ENCODE results near the gene SDCCAG8. TPM values are rescaled to one million over a fixed set of nuclear protein-coding genes. Genes with fewer than 3 reads are reported as not detected.

The SDCCAG8 gene
- total and polyA plus RNA-seq, 4 donors: 8.5 to 25.8 (median 17.5) TPM

DNA sequence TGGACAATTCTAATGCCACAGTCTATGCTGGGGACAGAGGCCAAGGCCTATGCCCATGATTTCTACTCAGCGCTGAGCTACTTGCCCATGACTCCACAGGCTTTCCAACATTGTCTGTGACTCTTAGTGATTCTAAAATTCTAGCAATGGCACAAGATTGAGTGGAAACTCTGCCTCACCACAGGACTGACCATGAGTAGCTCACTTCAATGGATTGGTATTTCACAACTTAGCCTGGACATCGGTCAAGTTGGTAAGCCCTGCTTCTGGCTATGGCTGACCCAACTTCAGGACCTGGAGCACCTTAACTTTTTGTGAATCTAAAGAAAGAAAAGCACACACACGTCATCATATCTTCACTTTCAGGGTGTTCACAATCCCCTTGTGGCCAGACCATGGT, 255.1 kb downstream of the SDCCAG8 start (continued):
- TF ChIP-seq EGR1 (IDR thresholded peaks at IDR 0.05; ENCODE audit: low read depth in 2 of 2) (peak in 1 of 2 donors; percentile 48), FOXA1 (IDR thresholded peaks at IDR 0.05) (no peak), FOXA2 (IDR thresholded peaks at IDR 0.05) (no peak), GABPA (IDR thresholded peaks at IDR 0.05 in 1 of 2, conservative IDR thresholded peaks at IDR 0.05 in 1 of 2) (no peak), HNF4G (IDR thresholded peaks at IDR 0.05) (no peak), HNF4A (conservative IDR thresholded peaks at IDR 0.05) (peak; percentile 8 to 45), TAF1 (conservative IDR thresholded peaks at IDR 0.05) (no peak)
- TF ChIP-seq, protein P1, sequence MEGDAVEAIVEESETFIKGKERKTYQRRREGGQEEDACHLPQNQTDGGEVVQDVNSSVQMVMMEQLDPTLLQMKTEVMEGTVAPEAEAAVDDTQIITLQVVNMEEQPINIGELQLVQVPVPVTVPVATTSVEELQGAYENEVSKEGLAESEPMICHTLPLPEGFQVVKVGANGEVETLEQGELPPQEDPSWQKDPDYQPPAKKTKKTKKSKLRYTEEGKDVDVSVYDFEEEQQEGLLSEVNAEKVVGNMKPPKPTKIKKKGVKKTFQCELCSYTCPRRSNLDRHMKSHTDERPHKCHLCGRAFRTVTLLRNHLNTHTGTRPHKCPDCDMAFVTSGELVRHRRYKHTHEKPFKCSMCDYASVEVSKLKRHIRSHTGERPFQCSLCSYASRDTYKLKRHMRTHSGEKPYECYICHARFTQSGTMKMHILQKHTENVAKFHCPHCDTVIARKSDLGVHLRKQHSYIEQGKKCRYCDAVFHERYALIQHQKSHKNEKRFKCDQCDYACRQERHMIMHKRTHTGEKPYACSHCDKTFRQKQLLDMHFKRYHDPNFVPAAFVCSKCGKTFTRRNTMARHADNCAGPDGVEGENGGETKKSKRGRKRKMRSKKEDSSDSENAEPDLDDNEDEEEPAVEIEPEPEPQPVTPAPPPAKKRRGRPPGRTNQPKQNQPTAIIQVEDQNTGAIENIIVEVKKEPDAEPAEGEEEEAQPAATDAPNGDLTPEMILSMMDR (IDR thresholded peaks at IDR 0.05; ENCODE audit: low read depth, low read length, missing input control): no peak

DNA sequence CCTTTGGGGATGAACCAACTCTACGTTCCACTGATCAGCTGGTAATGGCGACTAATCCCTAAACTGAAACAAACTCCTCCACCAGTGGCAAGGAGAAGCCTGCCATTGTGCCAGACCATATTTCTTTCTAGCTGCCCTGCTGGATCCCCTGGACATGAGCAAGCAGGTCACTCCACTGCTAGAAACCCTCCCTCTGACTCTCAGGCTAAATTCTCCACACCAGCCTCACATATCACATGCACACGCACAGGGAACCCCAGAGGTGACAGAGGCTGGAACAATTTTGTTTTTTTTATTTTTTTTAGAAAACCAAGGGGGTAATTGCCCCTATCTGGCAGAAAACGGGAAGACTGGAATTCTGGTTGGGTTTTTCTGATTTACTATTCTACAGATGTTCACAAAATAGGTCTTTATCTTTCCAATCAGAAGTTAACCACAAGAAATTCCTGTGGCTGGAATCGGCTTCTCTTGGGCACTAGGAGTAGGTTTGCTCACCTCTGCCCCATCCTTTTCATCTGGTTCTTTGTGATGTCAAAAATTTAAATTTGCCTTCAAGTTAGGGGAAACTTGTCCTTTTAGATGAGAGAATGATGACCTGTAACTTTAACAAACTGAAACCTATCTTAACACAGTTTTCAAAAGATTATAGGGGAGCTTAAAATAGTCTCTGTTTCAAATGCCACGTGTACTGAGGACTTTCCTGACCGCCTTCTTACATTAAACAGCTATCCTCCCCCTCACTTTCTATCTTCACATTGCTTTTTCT, 258.1 kb downstream of the SDCCAG8 start:
- no peak for DNase-seq (ENCODE audit: low spot score)
- peaks cover 0 to 2% (median 0%) of the 10 kb centered on the region in 4 donors for H3K4me1 ChIP-seq (ENCODE audit: control insufficient read depth in 4 of 4, insufficient read depth in 4 of 4, low read length in 3 of 4)
- WGBS: 85% methylated on average over 7 of the region's 7 CpGs
- no peak overlapping the region for H3K4me3 ChIP-seq (ENCODE audit: low read depth in 1 of 3, low read length in 3 of 3)
- H3K27ac ChIP-seq (ENCODE audit: low read depth in 1 of 2, low read length in 2 of 2): no peak overlapping the region
- no peak overlapping the region for H3K9ac ChIP-seq (ENCODE audit: low read depth in 1 of 2, low read length in 2 of 2)
- H3K36me3 ChIP-seq (ENCODE audit: control insufficient read depth in 4 of 4, insufficient read depth in 3 of 4, low read depth in 1 of 4, low read length in 3 of 4): no peaks in the 10 kb centered on the region
- TF ChIP-seq FOXA1 (IDR thresholded peaks at IDR 0.05) (no peak), YY1 (IDR thresholded peaks at IDR 0.05) (no peak), TAF1 (conservative IDR thresholded peaks at IDR 0.05) (no peak), NR2F2 (IDR thresholded peaks at IDR 0.05) (no peak), GABPA (IDR thresholded peaks at IDR 0.05 in 1 of 2, conservative IDR thresholded peaks at IDR 0.05 in 1 of 2) (no peak)
- TF ChIP-seq, protein P2, sequence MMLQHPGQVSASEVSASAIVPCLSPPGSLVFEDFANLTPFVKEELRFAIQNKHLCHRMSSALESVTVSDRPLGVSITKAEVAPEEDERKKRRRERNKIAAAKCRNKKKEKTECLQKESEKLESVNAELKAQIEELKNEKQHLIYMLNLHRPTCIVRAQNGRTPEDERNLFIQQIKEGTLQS (IDR thresholded peaks at IDR 0.05): no peak
- TF ChIP-seq, protein P1 (IDR thresholded peaks at IDR 0.05; ENCODE audit: low read depth, low read length, missing input control): no peak
- no peaks in the 10 kb centered on the region for H3K9me3 ChIP-seq (ENCODE audit: control insufficient read depth in 4 of 4, low read length in 3 of 4)
- H3K27me3 ChIP-seq (ENCODE audit: control insufficient read depth in 4 of 4, insufficient read depth in 4 of 4, low read length in 3 of 4): no peaks in the 10 kb centered on the region

DNA sequence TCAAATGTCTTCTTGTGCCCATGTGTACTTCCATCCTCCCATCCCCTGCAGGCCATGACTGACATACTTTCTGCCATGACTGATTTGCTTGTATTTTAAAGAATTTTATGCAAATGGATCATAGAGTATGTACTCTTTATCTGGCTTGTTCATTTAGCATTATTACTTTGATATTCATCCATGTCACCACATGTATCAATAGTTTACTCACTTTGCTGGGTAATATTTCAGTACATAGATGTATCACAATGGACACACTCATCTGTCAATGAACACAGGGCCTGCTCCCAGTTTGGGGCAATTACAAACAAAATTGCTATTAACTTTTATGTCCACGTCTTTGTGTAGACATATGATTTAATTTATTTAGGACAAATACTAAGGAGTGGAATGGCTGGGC, 259.1 kb downstream of the SDCCAG8 start:
- Histone ChIP-seq H3K4me1 (ENCODE audit: control insufficient read depth in 4 of 4, insufficient read depth in 4 of 4, low read length in 3 of 4) (peaks cover 0 to 3% (median 0%) of the 10 kb centered on the region in 4 donors), H3K27me3 (ENCODE audit: control insufficient read depth in 4 of 4, insufficient read depth in 4 of 4, low read length in 3 of 4) (no peaks in the 10 kb centered on the region), H3K9ac (ENCODE audit: low read depth in 1 of 2, low read length in 2 of 2) (no peak overlapping the region), H3K36me3 (ENCODE audit: control insufficient read depth in 4 of 4, insufficient read depth in 3 of 4, low read depth in 1 of 4, low read length in 3 of 4) (no peaks in the 10 kb centered on the region), H3K27ac (ENCODE audit: low read depth in 1 of 2, low read length in 2 of 2) (no peak overlapping the region), H3K9me3 (ENCODE audit: control insufficient read depth in 4 of 4, low read length in 3 of 4) (no peaks in the 10 kb centered on the region), H3K4me3 (ENCODE audit: low read depth in 1 of 3, low read length in 3 of 3) (no peak overlapping the region)
- 91% methylated on average over 1 of the region's 1 CpG for WGBS
- DNase-seq (ENCODE audit: low spot score): no peak
- TF ChIP-seq GABPA (IDR thresholded peaks at IDR 0.05 in 1 of 2, conservative IDR thresholded peaks at IDR 0.05 in 1 of 2) (no peak), NR2F2 (IDR thresholded peaks at IDR 0.05) (no peak), RAD21 (IDR thresholded peaks at IDR 0.05) (no peak), RXRA (IDR thresholded peaks at IDR 0.05) (no peak), HNF4A (conservative IDR thresholded peaks at IDR 0.05) (no peak)
- TF ChIP-seq, protein P3, sequence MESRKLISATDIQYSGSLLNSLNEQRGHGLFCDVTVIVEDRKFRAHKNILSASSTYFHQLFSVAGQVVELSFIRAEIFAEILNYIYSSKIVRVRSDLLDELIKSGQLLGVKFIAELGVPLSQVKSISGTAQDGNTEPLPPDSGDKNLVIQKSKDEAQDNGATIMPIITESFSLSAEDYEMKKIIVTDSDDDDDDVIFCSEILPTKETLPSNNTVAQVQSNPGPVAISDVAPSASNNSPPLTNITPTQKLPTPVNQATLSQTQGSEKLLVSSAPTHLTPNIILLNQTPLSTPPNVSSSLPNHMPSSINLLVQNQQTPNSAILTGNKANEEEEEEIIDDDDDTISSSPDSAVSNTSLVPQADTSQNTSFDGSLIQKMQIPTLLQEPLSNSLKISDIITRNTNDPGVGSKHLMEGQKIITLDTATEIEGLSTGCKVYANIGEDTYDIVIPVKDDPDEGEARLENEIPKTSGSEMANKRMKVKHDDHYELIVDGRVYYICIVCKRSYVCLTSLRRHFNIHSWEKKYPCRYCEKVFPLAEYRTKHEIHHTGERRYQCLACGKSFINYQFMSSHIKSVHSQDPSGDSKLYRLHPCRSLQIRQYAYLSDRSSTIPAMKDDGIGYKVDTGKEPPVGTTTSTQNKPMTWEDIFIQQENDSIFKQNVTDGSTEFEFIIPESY (IDR thresholded peaks at IDR 0.05): no peak
